Hindlimb muscle (tissue), 1 donor: ENCODE measurements around the gene TEF. TPM values are rescaled to one million over a fixed set of nuclear protein-coding genes. Genes with fewer than 3 reads are reported as not detected.
A peak's percentile ranks its signal among the peaks of the same experiment; 100 is the strongest.
"Not testable (repeated sequence)": the region's sequence is repeated elsewhere in the genome, so short reads cannot be mapped to it uniquely, and the experiment has no call there.

Experiments used
- DNase-seq: peaks from one replicate; pipeline ENCODE4 v3.0.0-alpha.2; 2013
- polyA plus RNA-seq: library from polyadenylated mRNA; unstranded; fragments of 120-200 nt; gene quantifications from one replicate; pipeline ENCODE4 v1.2.1, GENCODE V29; 2013; ENCODE audit not compliant: insufficient read length

The TEF gene
- polyA plus RNA-seq, 1 donor = 11.9 TPM

- no peak for DNase-seq
Measured at GRCh38 chr22:41384128-41384527, 2.4 kb downstream of the TEF start.

GRCh38 chr22:41387341-41387740 is 5.6 kb downstream of the TEF start:
- no peak for DNase-seq

DNA sequence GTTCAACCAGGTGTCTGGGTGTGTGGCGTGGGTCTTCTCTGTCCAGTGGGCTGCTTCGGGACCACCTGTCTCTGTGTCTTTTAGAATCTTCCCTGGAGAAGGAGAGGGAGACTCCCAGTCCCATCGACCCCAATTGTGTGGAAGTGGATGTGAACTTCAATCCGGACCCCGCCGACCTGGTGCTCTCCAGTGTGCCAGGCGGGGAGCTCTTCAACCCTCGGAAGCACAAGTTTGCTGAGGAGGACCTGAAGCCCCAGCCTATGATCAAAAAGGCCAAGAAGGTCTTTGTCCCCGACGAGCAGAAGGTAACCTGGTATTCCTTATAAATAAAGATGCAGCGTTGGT is 12.2 kb downstream of the TEF start:
- DNase-seq = no peak

DNA sequence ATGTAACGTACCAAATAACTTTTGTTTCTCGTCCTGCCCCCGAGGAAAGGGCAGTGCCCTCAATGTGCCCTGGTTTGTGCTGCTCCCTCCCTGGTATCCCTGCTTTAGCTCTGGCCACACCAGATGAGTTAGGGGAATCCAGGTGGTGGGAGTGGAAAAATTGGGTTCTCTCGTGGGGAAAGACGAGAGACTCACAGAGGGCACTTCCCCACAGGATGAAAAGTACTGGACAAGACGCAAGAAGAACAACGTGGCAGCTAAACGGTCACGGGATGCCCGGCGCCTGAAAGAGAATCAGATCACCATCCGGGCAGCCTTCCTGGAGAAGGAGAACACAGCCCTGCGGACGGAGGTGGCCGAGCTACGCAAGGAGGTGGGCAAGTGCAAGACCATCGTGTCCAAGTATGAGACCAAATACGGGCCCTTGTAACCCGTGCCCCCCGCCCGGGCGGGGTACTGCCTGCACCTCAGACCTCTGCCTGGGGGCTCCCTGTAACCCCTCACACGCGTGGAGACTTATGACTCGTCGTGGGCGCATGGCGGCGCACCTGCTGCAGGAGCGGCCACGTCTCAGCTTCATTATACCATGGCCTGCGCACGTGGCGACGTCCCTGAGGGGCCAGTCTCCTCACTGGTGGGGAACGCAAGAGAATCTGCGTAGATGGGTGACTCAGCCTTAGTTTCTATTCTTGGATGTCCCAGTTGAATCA is 13.9 kb downstream of the TEF start:
- DNase-seq = no peak

DNA sequence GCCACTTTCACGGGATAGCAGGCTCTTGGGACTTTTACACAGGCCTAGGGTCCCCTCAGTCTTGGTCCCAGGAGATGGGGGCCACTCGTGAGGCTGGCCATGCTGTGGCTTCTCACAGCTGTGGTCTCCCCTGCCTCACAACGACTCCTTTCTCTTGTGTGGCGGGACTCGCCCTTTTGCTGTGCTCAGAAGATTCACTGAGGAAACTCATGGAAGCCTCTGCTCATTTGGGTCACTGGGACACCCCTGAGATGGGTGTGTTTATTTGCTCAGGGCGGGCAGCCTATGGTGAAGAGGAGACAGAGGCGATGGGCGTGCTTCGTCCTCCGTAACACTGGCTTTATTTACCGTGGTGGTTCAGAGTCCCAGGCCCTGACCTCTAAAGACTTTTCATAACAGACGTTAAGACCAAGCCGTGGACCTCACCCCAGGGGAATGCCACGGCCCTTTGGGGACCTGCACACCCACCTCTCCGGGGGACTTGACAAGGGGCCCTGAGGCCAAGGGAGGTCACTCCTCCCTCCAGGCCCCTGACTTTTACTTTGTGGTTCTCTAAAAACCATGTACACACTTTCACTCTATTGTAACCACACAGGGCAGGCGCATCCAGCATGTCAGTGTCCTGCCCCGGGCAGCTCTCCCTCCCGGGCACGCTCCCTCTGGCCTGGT is 15.5 kb downstream of the TEF start:
- no peak for DNase-seq

- DNase-seq = no peak
Measured at GRCh38 chr22:41398921-41399320, 17.2 kb downstream of the TEF start.

DNA sequence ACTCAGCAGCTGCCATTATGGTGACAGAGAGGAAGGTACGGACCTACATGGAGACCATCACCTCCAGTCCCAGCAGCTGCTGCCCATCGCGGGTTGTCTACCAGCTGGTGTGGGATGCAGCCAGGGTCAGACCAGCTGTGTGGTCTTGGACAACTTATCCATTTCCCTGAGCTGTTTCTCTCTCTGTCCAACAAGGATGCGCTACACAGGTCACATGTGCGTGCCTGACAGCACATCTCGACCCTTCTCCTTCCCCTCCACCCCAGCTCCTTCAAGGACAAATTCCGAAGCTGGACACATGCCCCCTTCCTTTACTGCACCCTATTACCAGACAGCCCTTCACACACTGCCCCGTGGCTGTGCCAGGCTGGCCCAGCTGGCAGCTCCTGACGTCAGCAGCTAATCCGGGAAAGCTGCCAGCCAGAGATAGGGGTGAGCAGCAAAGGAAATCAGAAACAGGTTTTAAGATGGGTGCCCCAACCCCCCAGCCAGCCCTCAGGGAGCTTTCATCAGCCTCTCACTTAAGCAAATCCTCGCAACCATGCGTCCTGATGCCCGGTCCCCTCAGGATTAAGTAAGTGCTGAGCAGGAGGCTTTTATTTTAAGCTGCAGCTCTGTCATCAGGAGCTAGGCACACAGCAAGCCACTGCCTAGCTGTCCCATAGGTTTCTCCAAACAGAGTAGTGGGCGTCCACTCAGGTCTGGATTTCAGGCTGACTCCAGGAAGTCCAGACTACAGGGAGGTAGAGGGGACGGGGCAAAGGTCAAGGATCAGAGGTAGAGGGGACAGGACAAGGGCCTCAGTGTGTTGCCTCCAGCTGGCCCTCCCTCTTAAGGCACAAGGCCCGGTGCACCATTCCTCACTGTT is 20.3 kb downstream of the TEF start:
- DNase-seq = peak; percentile 52

DNA sequence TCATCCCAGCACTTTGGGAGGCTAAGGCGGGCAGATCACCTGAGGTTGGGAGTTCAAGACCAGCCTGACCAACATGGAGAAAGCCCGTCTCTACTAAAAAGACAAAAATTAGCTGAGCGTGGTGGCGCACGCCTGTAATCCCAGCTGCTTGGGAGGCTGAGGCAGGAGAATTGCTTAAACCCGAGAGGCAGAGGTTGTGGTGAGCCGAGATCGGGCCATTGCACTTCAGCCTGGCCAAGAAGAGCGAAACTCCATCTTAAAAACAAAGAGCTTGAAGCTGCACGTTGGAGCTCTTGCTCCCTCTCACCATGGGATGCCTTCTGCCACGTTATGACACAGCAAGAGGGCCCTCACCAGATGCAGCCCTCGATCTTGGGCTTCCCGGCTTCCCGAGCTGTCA is 21.1 kb downstream of the TEF start:
- not testable (repeated sequence) for DNase-seq

DNA sequence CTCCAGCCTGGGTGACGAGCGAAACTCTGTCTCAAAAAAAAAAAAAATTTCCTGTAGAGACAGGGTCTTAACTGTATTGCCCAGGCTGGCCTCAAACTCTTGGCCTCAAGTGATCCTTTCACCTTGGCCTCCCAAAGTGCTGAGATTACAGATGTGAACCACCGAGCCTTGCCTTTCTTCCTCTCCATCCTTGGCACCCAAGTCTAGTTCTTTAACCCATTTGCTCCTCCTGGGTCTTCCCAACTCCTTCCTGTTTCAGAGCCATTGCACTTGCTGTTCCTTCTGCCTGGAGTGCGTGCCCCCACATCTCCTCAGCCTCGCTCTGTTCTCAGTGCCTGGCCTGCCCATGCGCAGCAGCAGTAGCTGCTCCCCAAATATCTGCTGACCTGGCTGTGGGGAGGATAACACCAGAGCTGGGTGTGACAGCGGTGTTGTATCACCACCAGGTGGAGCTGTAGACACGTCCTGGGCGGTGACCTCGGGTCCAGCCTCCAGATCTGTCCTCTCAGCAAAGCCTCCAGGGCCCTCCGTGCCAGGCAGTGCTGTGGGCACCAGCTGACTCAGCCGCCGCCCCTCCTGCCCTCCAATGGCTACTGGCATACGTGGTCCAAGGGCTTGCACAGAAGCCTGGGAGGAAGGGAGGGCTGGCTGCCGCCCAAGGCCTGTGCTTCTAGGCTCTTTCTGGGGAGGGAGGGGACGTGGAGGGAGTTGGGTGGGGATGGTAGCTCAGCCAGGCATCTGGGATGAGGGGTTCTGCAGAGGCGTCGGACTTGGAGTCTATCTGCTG is 22.0 kb downstream of the TEF start:
- DNase-seq = peak; percentile 80

DNA sequence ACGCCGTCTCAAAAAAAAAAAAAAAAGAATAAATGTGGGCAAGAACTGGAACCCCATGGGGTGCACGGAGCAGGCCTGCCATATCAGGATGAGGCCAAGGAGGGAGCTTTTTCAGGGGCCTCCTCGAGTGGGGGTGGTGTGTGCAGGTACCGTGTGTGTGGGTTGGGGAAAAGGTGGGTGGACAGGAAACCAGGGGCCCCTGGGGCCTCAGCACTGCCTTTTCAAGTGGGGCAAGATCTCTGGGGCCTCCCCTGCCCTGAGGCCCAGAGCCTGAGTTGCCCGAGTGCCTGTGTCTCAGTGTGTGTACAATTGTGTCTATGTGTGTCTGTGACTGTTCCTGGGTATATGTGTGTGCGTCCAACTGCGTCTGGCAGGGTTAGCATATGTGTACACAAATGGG is 23.8 kb downstream of the TEF start:
- DNase-seq = no peak

DNA sequence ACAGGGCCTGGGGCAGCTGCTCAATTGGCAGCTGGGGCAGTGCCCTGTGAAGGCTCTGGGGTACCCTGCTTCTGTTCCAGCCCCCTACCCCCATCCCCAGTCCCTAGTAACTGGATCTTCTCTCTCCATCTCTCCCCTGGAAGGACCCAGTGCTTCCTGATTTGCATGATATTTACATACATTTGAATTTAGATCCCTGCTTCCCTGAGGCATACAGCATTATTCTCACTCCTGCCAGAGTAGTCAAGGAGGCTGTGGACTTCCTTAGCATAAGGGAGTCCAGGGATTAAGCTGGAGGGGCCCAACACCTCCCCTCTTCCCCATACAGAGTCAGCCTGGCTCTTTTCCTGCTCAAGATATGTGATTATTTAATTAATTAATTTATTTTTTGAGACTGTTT is 24.7 kb downstream of the TEF start:
- DNase-seq = no peak

- no peak for DNase-seq
Measured at GRCh38 chr22:41407433-41407832, 25.7 kb downstream of the TEF start.

- DNase-seq = no peak
Measured at GRCh38 chr22:41408665-41409064, 26.9 kb downstream of the TEF start.

GRCh38 chr22:41410311-41410751 is 28.6 kb downstream of the TEF start:
- no peak for DNase-seq

DNA sequence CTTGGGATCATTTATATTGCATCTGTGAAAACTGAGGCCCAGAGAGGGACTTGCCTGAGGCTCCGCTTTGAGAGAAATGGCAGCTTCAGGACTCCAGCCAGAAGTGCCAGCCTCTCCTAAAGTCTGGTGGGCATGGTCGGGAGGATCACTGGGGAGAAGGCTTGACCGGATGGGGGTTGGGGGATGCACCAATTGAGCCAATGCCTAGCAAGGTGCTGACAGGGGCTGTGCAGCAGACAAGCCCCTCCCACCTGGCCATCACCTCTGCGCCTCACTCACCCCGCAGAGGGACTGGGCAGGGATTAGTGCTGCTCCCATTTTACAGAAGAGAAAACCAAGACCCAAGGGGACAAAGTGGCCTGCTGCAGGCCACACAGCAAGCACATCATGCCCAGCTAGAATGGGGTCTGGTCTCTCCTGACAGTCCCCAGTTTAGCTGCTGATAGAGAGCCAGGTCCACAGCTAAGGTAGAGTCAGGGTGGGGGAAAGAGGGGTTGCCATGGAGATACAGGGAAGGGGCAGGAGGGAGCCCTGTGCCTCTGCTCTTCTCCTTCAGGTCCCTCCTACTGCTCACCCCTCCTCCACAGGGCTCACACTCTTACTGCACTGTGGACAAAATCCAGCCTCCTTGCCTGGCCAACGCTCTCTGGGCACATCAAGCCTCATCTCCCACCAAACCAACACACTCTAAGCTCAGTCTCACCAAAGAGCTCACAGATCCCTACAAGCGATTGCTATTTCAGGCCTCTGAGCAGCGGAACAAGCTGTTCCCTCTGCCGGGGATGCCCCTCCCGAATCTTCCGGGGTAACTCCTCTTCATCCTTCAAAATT is 29.5 kb downstream of the TEF start:
- no peak for DNase-seq

DNA sequence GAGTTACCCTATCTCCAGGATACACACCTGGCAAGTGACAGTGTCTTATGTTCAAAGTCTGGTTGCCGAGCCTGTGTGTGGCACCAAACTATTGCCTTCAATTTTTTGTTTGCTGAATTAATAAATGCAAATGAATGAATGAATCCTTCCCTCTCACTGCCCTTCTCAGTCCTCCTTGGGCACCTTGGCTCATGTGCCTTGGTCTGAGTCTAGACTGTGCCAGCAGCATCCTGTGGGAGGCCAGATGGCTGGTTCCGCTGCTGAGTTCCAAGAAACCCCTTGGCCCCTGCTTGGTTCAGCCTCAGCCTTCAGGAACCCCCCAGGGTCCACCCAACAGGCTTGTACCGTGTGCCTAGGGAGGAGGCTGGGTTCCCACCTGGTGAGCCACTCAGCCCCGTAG is 33.8 kb downstream of the TEF start:
- DNase-seq = no peak

GRCh38 chr22:41417622-41418390 is 36.1 kb downstream of the TEF start:
- peak; percentile 52 for DNase-seq

DNA sequence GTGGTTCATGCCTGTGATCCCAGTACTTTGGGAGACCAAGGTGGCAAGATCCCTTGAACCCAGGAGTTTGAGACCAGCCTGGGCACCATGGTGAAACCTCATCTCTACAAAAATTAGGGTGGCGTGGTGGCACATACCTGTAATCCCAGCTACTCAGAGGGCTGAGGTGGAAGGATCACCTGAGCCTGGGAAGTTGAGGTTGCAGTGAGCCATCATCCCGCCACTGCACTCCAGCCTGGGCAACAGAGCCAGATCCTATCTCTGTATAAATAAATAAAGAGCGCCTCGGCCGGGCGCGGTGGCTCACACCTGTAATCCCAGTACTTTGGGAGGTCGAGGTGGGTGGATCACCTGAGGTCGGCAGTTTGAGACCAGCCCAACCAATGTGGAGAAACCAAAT is 37.0 kb downstream of the TEF start:
- DNase-seq = no peak

- no peak for DNase-seq
Measured at GRCh38 chr22:41425660-41426365, 44.1 kb downstream of the TEF start.

GRCh38 chr22:41429232-41429950 is 47.6 kb downstream of the TEF start:
- no peak for DNase-seq
